ENCODE results near the gene ZNF142.
A peak's percentile ranks its signal among the peaks of the same experiment; 100 is the strongest.

Gene ZNF142

DNA sequence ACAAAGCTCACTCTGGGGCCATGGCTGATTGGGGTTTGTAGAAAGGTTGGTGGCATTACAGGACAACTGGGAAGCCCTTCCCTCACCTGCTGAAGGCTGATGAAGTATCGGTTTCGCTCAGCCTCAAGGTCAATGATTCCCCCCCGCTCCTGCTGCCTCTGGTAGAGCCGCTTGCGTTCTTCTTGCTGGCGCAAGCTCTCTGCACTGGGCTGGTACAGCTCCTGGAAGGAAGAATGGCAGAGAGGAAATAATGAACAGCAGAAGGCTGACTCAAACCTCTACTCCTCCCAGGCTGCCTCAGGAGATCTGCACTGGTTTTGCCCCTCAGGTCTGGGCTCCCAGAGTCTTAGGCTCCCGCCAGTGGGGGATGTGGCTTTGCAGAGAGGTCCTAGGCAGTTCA lies 5.2 kb upstream of the ZNF142 start:
- CTCF ChIA-PET: no interaction called here
- H3K27ac ChIP-seq (ENCODE audit: extremely low read depth, low read depth, low read length): no peak overlapping the region

DNA sequence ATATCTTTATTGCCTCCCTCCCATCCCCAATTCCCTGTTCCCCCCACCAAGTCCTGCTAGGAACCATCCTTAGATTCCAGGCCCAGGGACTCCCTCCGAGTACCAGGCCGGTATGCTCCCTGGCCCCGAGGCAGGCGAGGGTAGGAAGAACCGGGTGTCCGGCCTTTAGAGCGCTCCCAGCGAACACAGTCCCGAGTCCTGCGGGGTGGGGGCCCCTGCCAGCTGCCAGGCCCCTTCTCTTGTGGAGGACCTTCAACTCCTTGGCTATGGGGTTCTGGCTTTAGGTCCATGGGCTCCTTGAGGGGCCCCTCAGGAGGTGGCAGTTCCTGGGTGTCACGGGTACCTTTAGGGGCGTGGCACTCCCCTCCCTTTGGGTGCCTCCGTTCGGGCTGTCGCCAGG lies 4.5 kb upstream of the ZNF142 start:
- Histone ChIP-seq H3K4me3 (ENCODE audit: low read depth, low read length) (no peak overlapping the region), H3K27ac (ENCODE audit: extremely low read depth, low read depth, low read length) (no peak overlapping the region), H3K36me3 (ENCODE audit: control insufficient read depth in 2 of 2, insufficient read depth in 1 of 2, low read length in 2 of 2) (peaks cover 32 to 82% of the 10 kb centered on the region in 2 experiments), H3K4me1 (ENCODE audit: control insufficient read depth, insufficient read depth, low read length) (no peaks in the 10 kb centered on the region), H3K9me3 (ENCODE audit: control insufficient read depth, insufficient read depth, low read depth, low read length) (no peaks in the 10 kb centered on the region)
- ChIA-PET POLR2A (no interaction called here), CTCF (interaction anchor here (1.3 kb wide), 1 partner anchor 13 kb away, joined by 3 read pairs; no protein-coding TSS in a partner anchor)
- TF ChIP-seq ZNF221 (tag by site-specific recombination; IDR thresholded peaks at IDR 0.05; ENCODE audit: borderline replicate concordance): no peak
- TF ChIP-seq, protein P1, sequence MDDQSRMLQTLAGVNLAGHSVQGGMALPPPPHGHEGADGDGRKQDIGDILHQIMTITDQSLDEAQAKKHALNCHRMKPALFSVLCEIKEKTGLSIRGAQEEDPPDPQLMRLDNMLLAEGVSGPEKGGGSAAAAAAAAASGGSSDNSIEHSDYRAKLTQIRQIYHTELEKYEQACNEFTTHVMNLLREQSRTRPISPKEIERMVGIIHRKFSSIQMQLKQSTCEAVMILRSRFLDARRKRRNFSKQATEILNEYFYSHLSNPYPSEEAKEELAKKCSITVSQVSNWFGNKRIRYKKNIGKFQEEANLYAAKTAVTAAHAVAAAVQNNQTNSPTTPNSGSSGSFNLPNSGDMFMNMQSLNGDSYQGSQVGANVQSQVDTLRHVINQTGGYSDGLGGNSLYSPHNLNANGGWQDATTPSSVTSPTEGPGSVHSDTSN (CRISPR knock-in tag; IDR thresholded peaks at IDR 0.05): no peak
- TF ChIP-seq, protein P2, sequence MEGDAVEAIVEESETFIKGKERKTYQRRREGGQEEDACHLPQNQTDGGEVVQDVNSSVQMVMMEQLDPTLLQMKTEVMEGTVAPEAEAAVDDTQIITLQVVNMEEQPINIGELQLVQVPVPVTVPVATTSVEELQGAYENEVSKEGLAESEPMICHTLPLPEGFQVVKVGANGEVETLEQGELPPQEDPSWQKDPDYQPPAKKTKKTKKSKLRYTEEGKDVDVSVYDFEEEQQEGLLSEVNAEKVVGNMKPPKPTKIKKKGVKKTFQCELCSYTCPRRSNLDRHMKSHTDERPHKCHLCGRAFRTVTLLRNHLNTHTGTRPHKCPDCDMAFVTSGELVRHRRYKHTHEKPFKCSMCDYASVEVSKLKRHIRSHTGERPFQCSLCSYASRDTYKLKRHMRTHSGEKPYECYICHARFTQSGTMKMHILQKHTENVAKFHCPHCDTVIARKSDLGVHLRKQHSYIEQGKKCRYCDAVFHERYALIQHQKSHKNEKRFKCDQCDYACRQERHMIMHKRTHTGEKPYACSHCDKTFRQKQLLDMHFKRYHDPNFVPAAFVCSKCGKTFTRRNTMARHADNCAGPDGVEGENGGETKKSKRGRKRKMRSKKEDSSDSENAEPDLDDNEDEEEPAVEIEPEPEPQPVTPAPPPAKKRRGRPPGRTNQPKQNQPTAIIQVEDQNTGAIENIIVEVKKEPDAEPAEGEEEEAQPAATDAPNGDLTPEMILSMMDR (tag by site-specific recombination; IDR thresholded peaks at IDR 0.05): no peak
- TF ChIP-seq, protein P3, sequence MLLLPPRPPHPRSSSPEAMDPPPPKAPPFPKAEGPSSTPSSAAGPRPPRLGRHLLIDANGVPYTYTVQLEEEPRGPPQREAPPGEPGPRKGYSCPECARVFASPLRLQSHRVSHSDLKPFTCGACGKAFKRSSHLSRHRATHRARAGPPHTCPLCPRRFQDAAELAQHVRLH (tag by site-specific recombination; IDR thresholded peaks at IDR 0.05): no peak
- TF ChIP-seq ZNF223 (tag by site-specific recombination; IDR thresholded peaks at IDR 0.05): no peak
- TF ChIP-seq ZNF747 (tag by site-specific recombination; IDR thresholded peaks at IDR 0.05): no peak
- TF ChIP-seq ZNF560 (tag by site-specific recombination; IDR thresholded peaks at IDR 0.05; ENCODE audit: borderline replicate concordance): no peak
- no peak for TF ChIP-seq HOXD13 (CRISPR knock-in tag; IDR thresholded peaks at IDR 0.05; ENCODE audit: borderline replicate concordance)
- TF ChIP-seq, protein P4, sequence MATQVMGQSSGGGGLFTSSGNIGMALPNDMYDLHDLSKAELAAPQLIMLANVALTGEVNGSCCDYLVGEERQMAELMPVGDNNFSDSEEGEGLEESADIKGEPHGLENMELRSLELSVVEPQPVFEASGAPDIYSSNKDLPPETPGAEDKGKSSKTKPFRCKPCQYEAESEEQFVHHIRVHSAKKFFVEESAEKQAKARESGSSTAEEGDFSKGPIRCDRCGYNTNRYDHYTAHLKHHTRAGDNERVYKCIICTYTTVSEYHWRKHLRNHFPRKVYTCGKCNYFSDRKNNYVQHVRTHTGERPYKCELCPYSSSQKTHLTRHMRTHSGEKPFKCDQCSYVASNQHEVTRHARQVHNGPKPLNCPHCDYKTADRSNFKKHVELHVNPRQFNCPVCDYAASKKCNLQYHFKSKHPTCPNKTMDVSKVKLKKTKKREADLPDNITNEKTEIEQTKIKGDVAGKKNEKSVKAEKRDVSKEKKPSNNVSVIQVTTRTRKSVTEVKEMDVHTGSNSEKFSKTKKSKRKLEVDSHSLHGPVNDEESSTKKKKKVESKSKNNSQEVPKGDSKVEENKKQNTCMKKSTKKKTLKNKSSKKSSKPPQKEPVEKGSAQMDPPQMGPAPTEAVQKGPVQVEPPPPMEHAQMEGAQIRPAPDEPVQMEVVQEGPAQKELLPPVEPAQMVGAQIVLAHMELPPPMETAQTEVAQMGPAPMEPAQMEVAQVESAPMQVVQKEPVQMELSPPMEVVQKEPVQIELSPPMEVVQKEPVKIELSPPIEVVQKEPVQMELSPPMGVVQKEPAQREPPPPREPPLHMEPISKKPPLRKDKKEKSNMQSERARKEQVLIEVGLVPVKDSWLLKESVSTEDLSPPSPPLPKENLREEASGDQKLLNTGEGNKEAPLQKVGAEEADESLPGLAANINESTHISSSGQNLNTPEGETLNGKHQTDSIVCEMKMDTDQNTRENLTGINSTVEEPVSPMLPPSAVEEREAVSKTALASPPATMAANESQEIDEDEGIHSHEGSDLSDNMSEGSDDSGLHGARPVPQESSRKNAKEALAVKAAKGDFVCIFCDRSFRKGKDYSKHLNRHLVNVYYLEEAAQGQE (tag by site-specific recombination; IDR thresholded peaks at IDR 0.05): no peak
- TF ChIP-seq MYNN (tag by site-specific recombination; IDR thresholded peaks at IDR 0.05; ENCODE audit: borderline replicate concordance): no peak
- TF ChIP-seq, protein P5, sequence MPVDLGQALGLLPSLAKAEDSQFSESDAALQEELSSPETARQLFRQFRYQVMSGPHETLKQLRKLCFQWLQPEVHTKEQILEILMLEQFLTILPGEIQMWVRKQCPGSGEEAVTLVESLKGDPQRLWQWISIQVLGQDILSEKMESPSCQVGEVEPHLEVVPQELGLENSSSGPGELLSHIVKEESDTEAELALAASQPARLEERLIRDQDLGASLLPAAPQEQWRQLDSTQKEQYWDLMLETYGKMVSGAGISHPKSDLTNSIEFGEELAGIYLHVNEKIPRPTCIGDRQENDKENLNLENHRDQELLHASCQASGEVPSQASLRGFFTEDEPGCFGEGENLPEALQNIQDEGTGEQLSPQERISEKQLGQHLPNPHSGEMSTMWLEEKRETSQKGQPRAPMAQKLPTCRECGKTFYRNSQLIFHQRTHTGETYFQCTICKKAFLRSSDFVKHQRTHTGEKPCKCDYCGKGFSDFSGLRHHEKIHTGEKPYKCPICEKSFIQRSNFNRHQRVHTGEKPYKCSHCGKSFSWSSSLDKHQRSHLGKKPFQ (tag by site-specific recombination; IDR thresholded peaks at IDR 0.05): no peak
- TF ChIP-seq, protein P6, sequence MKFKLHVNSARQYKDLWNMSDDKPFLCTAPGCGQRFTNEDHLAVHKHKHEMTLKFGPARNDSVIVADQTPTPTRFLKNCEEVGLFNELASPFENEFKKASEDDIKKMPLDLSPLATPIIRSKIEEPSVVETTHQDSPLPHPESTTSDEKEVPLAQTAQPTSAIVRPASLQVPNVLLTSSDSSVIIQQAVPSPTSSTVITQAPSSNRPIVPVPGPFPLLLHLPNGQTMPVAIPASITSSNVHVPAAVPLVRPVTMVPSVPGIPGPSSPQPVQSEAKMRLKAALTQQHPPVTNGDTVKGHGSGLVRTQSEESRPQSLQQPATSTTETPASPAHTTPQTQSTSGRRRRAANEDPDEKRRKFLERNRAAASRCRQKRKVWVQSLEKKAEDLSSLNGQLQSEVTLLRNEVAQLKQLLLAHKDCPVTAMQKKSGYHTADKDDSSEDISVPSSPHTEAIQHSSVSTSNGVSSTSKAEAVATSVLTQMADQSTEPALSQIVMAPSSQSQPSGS (tag by site-specific recombination; IDR thresholded peaks at IDR 0.05; ENCODE audit: low read depth): no peak

More for the DNA sequence above, 5.2 kb upstream of the ZNF142 start:
- peaks cover 32 to 90% of the 10 kb centered on the region in 2 experiments for H3K36me3 ChIP-seq (ENCODE audit: control insufficient read depth in 2 of 2, insufficient read depth in 1 of 2, low read length in 2 of 2)
- POLR2A ChIA-PET: no interaction called here
- peak; percentile 50; the same call in 1 of the 2 replicates for TF ChIP-seq ZNF10 (tag by site-specific recombination; IDR thresholded peaks at IDR 0.05)
- no peak for TF ChIP-seq RBAK (tag by site-specific recombination; IDR thresholded peaks at IDR 0.05)
- no peak for TF ChIP-seq ZSCAN16 (tag by site-specific recombination; IDR thresholded peaks at IDR 0.05)
- TF ChIP-seq ZNF623 (tag by site-specific recombination; IDR thresholded peaks at IDR 0.05): no peak
- TF ChIP-seq ZNF24 (tag by site-specific recombination; IDR thresholded peaks at IDR 0.05): no peak
- TF ChIP-seq, protein P7, sequence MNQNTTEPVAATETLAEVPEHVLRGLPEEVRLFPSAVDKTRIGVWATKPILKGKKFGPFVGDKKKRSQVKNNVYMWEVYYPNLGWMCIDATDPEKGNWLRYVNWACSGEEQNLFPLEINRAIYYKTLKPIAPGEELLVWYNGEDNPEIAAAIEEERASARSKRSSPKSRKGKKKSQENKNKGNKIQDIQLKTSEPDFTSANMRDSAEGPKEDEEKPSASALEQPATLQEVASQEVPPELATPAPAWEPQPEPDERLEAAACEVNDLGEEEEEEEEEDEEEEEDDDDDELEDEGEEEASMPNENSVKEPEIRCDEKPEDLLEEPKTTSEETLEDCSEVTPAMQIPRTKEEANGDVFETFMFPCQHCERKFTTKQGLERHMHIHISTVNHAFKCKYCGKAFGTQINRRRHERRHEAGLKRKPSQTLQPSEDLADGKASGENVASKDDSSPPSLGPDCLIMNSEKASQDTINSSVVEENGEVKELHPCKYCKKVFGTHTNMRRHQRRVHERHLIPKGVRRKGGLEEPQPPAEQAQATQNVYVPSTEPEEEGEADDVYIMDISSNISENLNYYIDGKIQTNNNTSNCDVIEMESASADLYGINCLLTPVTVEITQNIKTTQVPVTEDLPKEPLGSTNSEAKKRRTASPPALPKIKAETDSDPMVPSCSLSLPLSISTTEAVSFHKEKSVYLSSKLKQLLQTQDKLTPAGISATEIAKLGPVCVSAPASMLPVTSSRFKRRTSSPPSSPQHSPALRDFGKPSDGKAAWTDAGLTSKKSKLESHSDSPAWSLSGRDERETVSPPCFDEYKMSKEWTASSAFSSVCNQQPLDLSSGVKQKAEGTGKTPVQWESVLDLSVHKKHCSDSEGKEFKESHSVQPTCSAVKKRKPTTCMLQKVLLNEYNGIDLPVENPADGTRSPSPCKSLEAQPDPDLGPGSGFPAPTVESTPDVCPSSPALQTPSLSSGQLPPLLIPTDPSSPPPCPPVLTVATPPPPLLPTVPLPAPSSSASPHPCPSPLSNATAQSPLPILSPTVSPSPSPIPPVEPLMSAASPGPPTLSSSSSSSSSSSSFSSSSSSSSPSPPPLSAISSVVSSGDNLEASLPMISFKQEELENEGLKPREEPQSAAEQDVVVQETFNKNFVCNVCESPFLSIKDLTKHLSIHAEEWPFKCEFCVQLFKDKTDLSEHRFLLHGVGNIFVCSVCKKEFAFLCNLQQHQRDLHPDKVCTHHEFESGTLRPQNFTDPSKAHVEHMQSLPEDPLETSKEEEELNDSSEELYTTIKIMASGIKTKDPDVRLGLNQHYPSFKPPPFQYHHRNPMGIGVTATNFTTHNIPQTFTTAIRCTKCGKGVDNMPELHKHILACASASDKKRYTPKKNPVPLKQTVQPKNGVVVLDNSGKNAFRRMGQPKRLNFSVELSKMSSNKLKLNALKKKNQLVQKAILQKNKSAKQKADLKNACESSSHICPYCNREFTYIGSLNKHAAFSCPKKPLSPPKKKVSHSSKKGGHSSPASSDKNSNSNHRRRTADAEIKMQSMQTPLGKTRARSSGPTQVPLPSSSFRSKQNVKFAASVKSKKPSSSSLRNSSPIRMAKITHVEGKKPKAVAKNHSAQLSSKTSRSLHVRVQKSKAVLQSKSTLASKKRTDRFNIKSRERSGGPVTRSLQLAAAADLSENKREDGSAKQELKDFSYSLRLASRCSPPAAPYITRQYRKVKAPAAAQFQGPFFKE (tag by site-specific recombination; IDR thresholded peaks at IDR 0.05; ENCODE audit: borderline replicate concordance): no peak
- TF ChIP-seq MZF1 (tag by site-specific recombination; IDR thresholded peaks at IDR 0.05; ENCODE audit: borderline replicate concordance): no peak
- no peak for TF ChIP-seq ZNF658 (tag by site-specific recombination; IDR thresholded peaks at IDR 0.05)
- H3K4me3 ChIP-seq (ENCODE audit: low read depth, low read length): no peak overlapping the region
- H3K9me3 ChIP-seq (ENCODE audit: control insufficient read depth, insufficient read depth, low read depth, low read length): no peaks in the 10 kb centered on the region
- no peaks in the 10 kb centered on the region for H3K4me1 ChIP-seq (ENCODE audit: control insufficient read depth, insufficient read depth, low read length)
